ENCODE results near the gene CELF4. TPM values are rescaled to one million over a fixed set of nuclear protein-coding genes. Genes with fewer than 3 reads are reported as not detected.

Gene CELF4
- total RNA-seq, 2 donors from 2014 or later = 3.3 to 4.7 TPM

- intact Hi-C loops (cut with DNase I) = no loop called here
- TF ChIP-seq, protein P1, sequence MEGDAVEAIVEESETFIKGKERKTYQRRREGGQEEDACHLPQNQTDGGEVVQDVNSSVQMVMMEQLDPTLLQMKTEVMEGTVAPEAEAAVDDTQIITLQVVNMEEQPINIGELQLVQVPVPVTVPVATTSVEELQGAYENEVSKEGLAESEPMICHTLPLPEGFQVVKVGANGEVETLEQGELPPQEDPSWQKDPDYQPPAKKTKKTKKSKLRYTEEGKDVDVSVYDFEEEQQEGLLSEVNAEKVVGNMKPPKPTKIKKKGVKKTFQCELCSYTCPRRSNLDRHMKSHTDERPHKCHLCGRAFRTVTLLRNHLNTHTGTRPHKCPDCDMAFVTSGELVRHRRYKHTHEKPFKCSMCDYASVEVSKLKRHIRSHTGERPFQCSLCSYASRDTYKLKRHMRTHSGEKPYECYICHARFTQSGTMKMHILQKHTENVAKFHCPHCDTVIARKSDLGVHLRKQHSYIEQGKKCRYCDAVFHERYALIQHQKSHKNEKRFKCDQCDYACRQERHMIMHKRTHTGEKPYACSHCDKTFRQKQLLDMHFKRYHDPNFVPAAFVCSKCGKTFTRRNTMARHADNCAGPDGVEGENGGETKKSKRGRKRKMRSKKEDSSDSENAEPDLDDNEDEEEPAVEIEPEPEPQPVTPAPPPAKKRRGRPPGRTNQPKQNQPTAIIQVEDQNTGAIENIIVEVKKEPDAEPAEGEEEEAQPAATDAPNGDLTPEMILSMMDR (IDR thresholded peaks at IDR 0.05) = no peak
- TF ChIP-seq POLR2A (IDR thresholded peaks at IDR 0.05) = no peak
- DNase-seq = no peak
Observed at GRCh38 chr18:37514953-37515352, 50.6 kb downstream of the CELF4 start.

DNA sequence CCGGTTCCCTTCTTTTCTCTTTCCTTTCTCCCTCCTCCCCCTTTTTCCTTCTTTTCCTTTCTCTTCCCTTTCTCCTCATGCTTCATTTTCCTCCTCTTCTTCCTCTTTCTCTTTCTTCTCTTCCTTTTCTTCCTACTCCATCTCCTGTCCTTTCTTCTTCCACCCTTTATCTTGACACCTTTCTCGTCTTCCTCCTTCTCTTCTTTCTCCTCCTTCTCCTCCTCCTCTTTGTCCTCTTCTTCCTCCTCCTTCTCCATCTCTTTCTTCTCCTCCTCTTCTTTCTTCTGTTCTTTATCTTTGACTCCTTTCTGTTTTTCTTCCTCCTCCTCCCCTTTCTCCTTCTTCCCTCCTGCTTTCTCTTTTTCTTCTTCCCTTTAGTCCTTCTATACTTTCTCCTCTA lies 53.2 kb downstream of the CELF4 start:
- H3K27ac ChIP-seq = no peak overlapping the region
- H3K4me1 ChIP-seq = no peaks in the 10 kb centered on the region
- intact Hi-C loops (cut with DNase I) = no loop called here
- no peak for DNase-seq
- no peaks in the 10 kb centered on the region for H3K27me3 ChIP-seq
- H3K9me3 ChIP-seq = peaks cover 0 to 13% (median 0%) of the 10 kb centered on the region in 3 donors
- TF ChIP-seq POLR2A (IDR thresholded peaks at IDR 0.05) = no peak
- TF ChIP-seq, protein P1 (IDR thresholded peaks at IDR 0.05) = no peak
- no peaks in the 10 kb centered on the region for H3K36me3 ChIP-seq (replicated peaks in 1 of 2; ENCODE audit: insufficient read depth in 1 of 2, low read depth in 2 of 2)
- no peak for ATAC-seq
- 45 to 57% methylated on average over 2 of the region's 2 CpGs for WGBS, 2 donors
- no peak overlapping the region for H3K4me3 ChIP-seq

More at GRCh38 chr18:37514953-37515352, 50.6 kb downstream of the CELF4 start:
- Histone ChIP-seq H3K4me1 (no peaks in the 10 kb centered on the region), H3K36me3 (replicated peaks in 1 of 2; ENCODE audit: insufficient read depth in 1 of 2, low read depth in 2 of 2) (no peaks in the 10 kb centered on the region), H3K27ac (no peak overlapping the region), H3K4me3 (no peak overlapping the region), H3K9me3 (peaks cover 0 to 5% (median 0%) of the 10 kb centered on the region in 3 donors), H3K27me3 (no peaks in the 10 kb centered on the region)
- WGBS, 2 donors = 78 to 84% methylated on average over 3 of the region's 3 CpGs
- ATAC-seq = no peak

DNA sequence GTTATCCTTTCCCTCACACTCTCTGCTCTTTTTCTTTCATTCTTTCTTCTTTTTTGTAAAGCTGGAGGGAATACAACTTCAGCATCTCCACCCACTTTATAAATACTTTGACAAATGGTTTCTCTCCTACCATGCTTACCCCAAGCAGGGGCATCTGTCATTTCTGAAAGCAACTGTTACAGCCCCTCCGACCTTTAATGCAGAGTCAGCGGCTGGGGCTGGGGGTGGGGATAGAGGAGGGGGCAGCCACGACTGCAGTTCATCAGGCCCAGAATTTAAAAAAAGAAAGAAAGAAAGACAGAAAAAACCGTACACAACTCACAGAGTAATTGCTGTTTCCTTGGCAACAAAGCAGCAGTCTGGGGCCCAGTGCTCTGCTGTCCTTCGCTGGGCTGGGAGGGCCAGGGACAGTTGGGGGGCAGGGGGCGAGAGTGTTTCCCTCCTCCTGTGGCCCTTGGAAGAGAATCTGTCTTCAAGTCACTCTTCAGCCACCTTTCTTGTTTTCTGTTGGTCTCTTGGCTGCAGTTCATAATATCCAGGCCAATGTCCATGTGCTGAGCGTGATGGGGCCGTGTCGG lies 53.8 kb downstream of the CELF4 start:
- intact Hi-C loops (cut with DNase I) = no loop called here
- Histone ChIP-seq H3K9me3 (peaks cover 0 to 13% (median 0%) of the 10 kb centered on the region in 3 donors), H3K4me1 (no peaks in the 10 kb centered on the region), H3K27ac (no peak overlapping the region), H3K36me3 (replicated peaks in 1 of 2; ENCODE audit: insufficient read depth in 1 of 2, low read depth in 2 of 2) (no peaks in the 10 kb centered on the region), H3K27me3 (no peaks in the 10 kb centered on the region), H3K4me3 (no peak overlapping the region)
- ATAC-seq = no peak
- TF ChIP-seq, protein P1 (IDR thresholded peaks at IDR 0.05) = no peak
- TF ChIP-seq POLR2A (IDR thresholded peaks at IDR 0.05) = no peak
- DNase-seq = no peak
- WGBS, 2 donors = 41 to 53% methylated on average over 9 of the region's 9 CpGs

DNA sequence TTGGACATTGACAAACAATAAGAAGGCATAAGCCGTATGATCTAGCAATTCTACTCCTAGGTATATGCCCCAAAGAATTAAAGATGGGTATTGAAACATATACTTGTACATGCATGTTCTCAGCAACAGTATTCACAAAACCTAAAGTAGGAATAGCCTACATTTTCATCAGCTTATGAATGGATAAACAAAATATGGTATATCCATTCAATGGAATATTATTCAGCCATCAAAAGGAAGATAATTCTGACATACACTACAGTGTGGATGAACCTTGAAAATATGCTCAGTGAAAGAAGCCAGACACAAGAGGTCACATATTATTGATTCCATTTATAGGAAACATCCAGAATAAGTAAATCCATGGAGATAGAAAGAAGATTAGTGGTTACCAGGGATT lies 56.0 kb downstream of the CELF4 start:
- TF ChIP-seq, protein P1 (IDR thresholded peaks at IDR 0.05) = no peak
- TF ChIP-seq POLR2A (IDR thresholded peaks at IDR 0.05) = no peak
- 69 to 82% methylated on average over 1 of the region's 1 CpG for whole genome bisulfite sequencing, 2 donors
- ATAC-seq (no peak), DNase-seq (no peak)
- H3K9me3 ChIP-seq = peaks cover 0 to 13% (median 0%) of the 10 kb centered on the region in 3 donors
- intact Hi-C loops (cut with DNase I) = no loop called here
- H3K4me3 ChIP-seq = no peak overlapping the region
- H3K27me3 ChIP-seq = no peaks in the 10 kb centered on the region
- no peaks in the 10 kb centered on the region for H3K36me3 ChIP-seq (replicated peaks in 1 of 2; ENCODE audit: insufficient read depth in 1 of 2, low read depth in 2 of 2)
- no peak overlapping the region for H3K27ac ChIP-seq
- no peaks in the 10 kb centered on the region for H3K4me1 ChIP-seq

- intact Hi-C loops (cut with DNase I) = no loop called here
- no peaks in the 10 kb centered on the region for H3K36me3 ChIP-seq (replicated peaks in 1 of 2; ENCODE audit: insufficient read depth in 1 of 2, low read depth in 2 of 2)
- no peak overlapping the region for H3K27ac ChIP-seq
- DNase-seq (no peak), ATAC-seq (no peak)
- 43 to 50% methylated on average over 3 of the region's 3 CpGs for WGBS, 2 donors
- TF ChIP-seq, protein P1 (IDR thresholded peaks at IDR 0.05) = no peak
- no peak for TF ChIP-seq POLR2A (IDR thresholded peaks at IDR 0.05)
- peaks cover 0 to 13% (median 0%) of the 10 kb centered on the region in 3 donors for H3K9me3 ChIP-seq
- no peaks in the 10 kb centered on the region for H3K27me3 ChIP-seq
- H3K4me1 ChIP-seq = no peaks in the 10 kb centered on the region
- no peak overlapping the region for H3K4me3 ChIP-seq
Observed at GRCh38 chr18:37508207-37508606, 57.4 kb downstream of the CELF4 start.

Measured in body of pancreas (tissue), 4 donors.